ENCODE data around the gene OSBPL9.
"Not testable (repeated sequence)": the region's sequence is repeated elsewhere in the genome, so short reads cannot be mapped to it uniquely, and the experiment has no call there.

The OSBPL9 gene

GRCh38 chr1:51819021-51819420, 202.1 kb downstream of the OSBPL9 start:
- FAIRE-seq: not testable (repeated sequence)

- FAIRE-seq: no peak
These were observed 202.9 kb downstream of the OSBPL9 start for GRCh38 chr1:51819810-51820209.

- no peak for FAIRE-seq
These were observed 212.2 kb downstream of the OSBPL9 start for GRCh38 chr1:51829058-51829457.

- no peak for FAIRE-seq
These were observed 216.8 kb downstream of the OSBPL9 start for GRCh38 chr1:51833700-51834099.

- FAIRE-seq: no peak
These were observed 220.4 kb downstream of the OSBPL9 start for GRCh38 chr1:51837243-51837642.

Data from A204.1 (cell line).